ENCODE results near the gene MAST3. TPM values are rescaled to one million over a fixed set of nuclear protein-coding genes. Genes with fewer than 3 reads are reported as not detected.

The MAST3 gene
- polyA plus RNA-seq, 1 donor from 2014 or later = 2.3 TPM

DNA sequence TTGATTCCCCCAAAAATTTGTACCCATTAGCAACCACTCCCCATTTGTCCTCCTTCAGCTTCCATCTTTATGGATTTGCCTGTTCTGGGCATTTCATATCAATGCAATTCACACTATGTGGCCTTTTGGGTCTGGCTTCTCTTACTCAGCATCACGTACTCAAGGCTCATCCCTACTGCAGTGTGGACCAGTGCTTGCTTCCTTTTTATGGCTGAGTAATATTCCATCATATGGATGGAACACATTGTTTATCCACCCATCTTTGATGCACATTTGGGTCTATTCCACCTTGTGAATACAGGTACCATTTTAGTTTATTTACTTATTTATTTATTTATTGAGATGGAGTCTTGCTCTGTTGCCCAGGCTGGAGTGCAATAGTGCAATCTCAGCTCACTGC, 42.9 kb downstream of the MAST3 start:
- no peaks in the 10 kb centered on the region for H3K79me2 ChIP-seq (replicated peaks; ENCODE audit: insufficient read depth, low read length)
- no peak overlapping the region for H3K27ac ChIP-seq (ENCODE audit: low read length)
- no peak overlapping the region for H3K4me2 ChIP-seq (ENCODE audit: low read length)
- no peaks in the 10 kb centered on the region for H3K9me3 ChIP-seq (ENCODE audit: low read length)
- H3K9me2 ChIP-seq (ENCODE audit: insufficient read depth, low read length) = no peaks in the 10 kb centered on the region
- no peaks in the 10 kb centered on the region for H3F3A ChIP-seq (ENCODE audit: insufficient read depth, low read length, poor library complexity, severe bottlenecking)
- no peak for TF ChIP-seq TAF1 (IDR thresholded peaks at IDR 0.05; ENCODE audit: low read depth)
- TF ChIP-seq CTCF (IDR thresholded peaks at IDR 0.05; ENCODE audit: poor library complexity, severe bottlenecking) = no peak
- no peak for TF ChIP-seq MXI1 (conservative IDR thresholded peaks at IDR 0.05; ENCODE audit: poor library complexity, severe bottlenecking)
- no peak for TF ChIP-seq REST (IDR thresholded peaks at IDR 0.05; ENCODE audit: borderline replicate concordance)
- TF ChIP-seq EZH2 (IDR thresholded peaks at IDR 0.05; ENCODE audit: borderline replicate concordance, insufficient read depth, low read length, poor library complexity, severe bottlenecking) = no peak
- TF ChIP-seq RAD21 (conservative IDR thresholded peaks at IDR 0.05) = no peak
- TF ChIP-seq SMC3 (conservative IDR thresholded peaks at IDR 0.05; ENCODE audit: poor library complexity) = no peak
- TF ChIP-seq POLR2AphosphoS5 (IDR thresholded peaks at IDR 0.05) = no peak
- TF ChIP-seq EP300 (conservative IDR thresholded peaks at IDR 0.05; ENCODE audit: poor library complexity, severe bottlenecking) = no peak
- H4K20me1 ChIP-seq (ENCODE audit: insufficient read depth) = no peaks in the 10 kb centered on the region
- no peaks in the 10 kb centered on the region for H3K36me3 ChIP-seq (ENCODE audit: insufficient read depth, low read length)
- no peaks in the 10 kb centered on the region for H3K27me3 ChIP-seq (ENCODE audit: insufficient read depth, low read depth, low read length)
- no peak overlapping the region for H3K9ac ChIP-seq (ENCODE audit: low read length)
- H3K4me3 ChIP-seq (ENCODE audit: low read length) = no peak overlapping the region
- H2AFZ ChIP-seq (ENCODE audit: low read depth, low read length) = no peak overlapping the region

- Histone ChIP-seq H3K9me2 (ENCODE audit: insufficient read depth, low read length) (no peaks in the 10 kb centered on the region), H3K27me3 (ENCODE audit: insufficient read depth, low read depth, low read length) (no peaks in the 10 kb centered on the region), H3K4me2 (ENCODE audit: low read length) (no peak overlapping the region), H3K9ac (ENCODE audit: low read length) (no peak overlapping the region), H3K27ac (ENCODE audit: low read length) (no peak overlapping the region), H3K79me2 (replicated peaks; ENCODE audit: insufficient read depth, low read length) (no peaks in the 10 kb centered on the region), H3K9me3 (ENCODE audit: low read length) (no peaks in the 10 kb centered on the region), H2AFZ (ENCODE audit: low read depth, low read length) (no peak overlapping the region), H3F3A (ENCODE audit: insufficient read depth, low read length, poor library complexity, severe bottlenecking) (no peaks in the 10 kb centered on the region), H3K4me3 (ENCODE audit: low read length) (no peak overlapping the region), H4K20me1 (ENCODE audit: insufficient read depth) (no peaks in the 10 kb centered on the region), H3K36me3 (ENCODE audit: insufficient read depth, low read length) (no peaks in the 10 kb centered on the region)
- TF ChIP-seq TAF1 (IDR thresholded peaks at IDR 0.05; ENCODE audit: low read depth) (no peak), CTCF (IDR thresholded peaks at IDR 0.05; ENCODE audit: poor library complexity, severe bottlenecking) (no peak), SMC3 (conservative IDR thresholded peaks at IDR 0.05; ENCODE audit: poor library complexity) (no peak), EZH2 (IDR thresholded peaks at IDR 0.05; ENCODE audit: borderline replicate concordance, insufficient read depth, low read length, poor library complexity, severe bottlenecking) (no peak), REST (IDR thresholded peaks at IDR 0.05; ENCODE audit: borderline replicate concordance) (no peak), EP300 (conservative IDR thresholded peaks at IDR 0.05; ENCODE audit: poor library complexity, severe bottlenecking) (no peak), RAD21 (conservative IDR thresholded peaks at IDR 0.05) (no peak), POLR2AphosphoS5 (IDR thresholded peaks at IDR 0.05) (no peak), MXI1 (conservative IDR thresholded peaks at IDR 0.05; ENCODE audit: poor library complexity, severe bottlenecking) (no peak)
Observed at GRCh38 chr19:18141031-18141430, 43.5 kb downstream of the MAST3 start.
